ENCODE results near the gene WDR77.

Gene WDR77

DNA sequence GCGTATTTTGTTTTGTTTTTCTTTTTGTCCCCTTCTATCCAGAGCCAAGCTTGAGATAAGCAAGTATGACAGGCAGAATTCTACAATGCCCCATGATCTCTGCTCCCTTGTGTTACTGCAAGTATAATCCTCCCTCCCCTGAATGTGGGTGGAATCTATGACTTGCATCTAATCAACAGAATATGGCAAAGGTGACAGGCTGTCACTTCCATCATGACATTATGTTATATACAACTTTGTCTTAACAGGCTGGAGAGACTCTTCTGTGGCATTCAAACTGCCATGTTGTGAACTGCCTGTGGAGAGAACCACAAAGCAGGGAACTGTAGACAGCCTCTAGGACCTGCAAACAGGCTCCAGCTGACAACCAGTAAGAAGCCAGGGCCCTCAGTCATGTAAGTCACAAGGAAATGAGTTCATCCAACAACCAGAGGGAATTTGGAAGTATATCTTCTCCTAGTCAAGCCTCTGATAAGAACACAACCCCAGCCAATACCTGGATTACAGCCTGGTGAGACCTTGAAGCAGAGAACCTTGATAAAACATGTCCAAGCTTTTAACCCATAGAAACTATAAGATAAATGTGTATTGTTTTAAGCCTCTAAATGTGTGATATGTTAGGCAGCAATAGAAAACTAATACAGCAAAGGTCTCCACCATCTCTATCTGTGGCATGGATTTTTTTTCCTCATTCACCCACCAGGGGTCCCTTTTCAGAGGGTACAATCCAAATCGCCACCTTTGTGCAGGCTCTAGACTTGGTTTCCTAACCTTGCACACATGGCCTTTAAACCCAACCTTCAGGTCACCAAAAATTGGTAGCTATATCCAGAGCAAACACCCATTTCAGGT, 19.0 kb upstream of the WDR77 start:
- no peak for DNase-seq

DNA sequence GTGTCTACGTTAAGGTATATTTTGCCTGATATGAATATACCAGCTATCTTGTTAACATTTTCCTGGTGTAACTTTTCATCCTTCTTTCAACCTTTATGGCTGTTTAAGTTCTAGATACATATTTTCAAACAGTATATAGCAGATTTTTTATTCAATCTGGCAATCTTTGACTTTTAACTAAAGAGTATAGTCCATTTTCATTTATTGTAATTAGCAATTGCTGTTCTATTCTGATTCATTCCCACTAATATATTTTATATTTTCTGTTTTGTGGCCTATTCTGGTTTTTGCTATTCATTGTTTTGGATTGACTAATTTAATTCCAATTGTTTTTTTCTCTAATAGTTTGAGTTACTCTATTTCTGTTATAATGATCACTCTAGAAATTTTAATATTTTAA, 17.4 kb upstream of the WDR77 start:
- no peak for DNase-seq

DNA sequence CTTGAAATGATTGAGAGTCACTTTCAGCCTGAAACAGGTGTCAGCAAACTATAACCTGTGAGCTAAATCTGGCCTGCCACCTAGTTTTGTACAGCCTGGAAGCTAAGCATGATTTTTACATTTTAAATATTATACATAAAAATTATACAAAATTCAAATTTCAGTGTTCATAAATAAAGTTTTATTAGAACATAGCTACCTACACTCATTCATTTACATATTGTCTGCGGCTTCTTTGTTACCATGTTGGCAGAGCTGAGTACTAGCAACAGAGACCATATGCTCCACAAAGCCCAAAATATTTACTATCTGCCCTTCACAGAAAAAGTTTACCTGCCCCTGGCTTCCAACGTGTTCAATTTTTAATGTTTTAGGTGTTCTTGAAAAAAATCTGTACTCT, 16.7 kb upstream of the WDR77 start:
- DNase-seq: no peak

GRCh38 chr1:111463029-111463683, 14.1 kb upstream of the WDR77 start:
- no peak for DNase-seq

- DNase-seq: peak in 1 of 2 experiments; percentile 8
Observed at GRCh38 chr1:111462370-111463028, 13.4 kb upstream of the WDR77 start.

DNA sequence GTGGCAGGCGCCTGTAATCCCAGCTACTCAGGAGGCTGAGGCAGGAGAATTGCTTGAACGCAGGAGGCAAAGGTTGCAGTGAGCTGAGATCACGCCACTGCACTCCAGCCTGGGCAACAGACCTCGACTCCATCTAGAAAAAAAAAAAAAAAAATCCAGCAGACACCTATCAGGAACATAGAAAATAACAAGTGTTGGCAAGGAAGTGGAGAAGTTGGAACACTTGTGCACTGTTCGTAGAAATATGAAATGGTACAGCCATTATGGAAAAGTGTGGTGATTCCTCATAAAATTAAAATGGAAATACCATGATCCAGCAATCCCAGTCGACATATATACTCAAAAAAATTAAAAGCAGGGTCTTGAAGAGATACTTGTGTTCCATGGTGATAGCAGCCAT, 12.7 kb upstream of the WDR77 start:
- DNase-seq: no peak

DNA sequence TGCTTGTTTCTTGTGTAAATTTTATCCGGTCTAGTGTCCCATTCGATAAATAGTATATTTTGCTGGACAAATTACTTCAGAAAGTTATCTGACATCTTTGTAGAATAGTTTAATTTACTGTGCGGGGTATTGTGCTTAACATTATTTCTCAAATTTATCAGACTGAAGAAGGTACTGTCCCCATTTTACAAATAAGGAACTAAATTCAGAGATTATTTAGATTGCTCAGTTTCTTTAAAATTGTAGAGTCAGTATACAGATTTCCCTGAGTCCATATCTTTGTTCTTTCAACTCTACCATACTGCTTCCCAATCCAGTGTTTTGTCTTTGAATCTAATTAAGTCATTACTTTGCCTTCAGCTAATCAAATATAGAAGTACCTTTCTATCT, 6.6 kb upstream of the WDR77 start:
- no peak for DNase-seq

DNA sequence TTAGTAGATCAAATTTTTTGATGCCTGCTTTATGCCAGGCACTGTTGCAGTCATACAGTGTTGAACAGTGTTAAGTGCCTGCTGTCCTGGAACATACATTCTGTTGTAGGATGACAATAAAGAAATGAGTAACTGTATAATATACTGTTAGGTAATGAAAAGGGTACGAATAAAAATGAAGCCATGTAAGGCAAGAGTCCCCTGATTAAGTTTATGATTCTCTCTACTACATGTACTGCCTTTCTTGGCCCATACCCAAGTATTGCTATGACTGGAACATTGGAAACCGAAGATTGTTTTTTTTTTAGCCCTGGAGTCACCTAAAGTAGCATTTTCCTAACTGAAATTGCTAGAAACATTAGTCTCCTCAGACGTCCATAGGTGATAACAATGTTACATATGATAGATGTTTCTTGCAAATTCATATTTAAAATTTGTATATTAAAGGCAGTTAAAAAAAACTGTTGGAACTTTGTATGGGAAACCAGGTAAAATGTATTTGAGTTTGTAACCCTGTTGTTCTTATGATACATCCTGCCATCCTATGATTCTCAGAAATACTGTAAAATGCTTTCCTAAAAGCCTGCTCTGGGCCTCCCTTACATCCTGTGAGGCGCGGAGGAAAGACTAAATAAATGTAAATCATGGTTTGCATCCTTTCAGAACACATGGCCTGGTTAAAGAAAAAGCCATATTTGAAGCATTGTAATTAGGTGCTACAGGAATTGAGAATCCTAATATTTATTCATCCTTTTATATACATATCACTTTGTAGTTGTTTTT, 6.0 kb upstream of the WDR77 start:
- no peak for DNase-seq

GRCh38 chr1:111453706-111454105, 4.7 kb upstream of the WDR77 start:
- DNase-seq: no peak

- no peak for DNase-seq
Observed at GRCh38 chr1:111452581-111452980, 3.5 kb upstream of the WDR77 start.

- DNase-seq: no peak
Observed at GRCh38 chr1:111450185-111450584, 1.1 kb upstream of the WDR77 start.

- DNase-seq: no peak
Observed at GRCh38 chr1:111449703-111450017, 604 bp upstream of the WDR77 start.

- peak in 1 of 2 experiments; percentile 55 for DNase-seq
Observed at GRCh38 chr1:111448482-111448917, 556 bp downstream of the WDR77 start.

DNA sequence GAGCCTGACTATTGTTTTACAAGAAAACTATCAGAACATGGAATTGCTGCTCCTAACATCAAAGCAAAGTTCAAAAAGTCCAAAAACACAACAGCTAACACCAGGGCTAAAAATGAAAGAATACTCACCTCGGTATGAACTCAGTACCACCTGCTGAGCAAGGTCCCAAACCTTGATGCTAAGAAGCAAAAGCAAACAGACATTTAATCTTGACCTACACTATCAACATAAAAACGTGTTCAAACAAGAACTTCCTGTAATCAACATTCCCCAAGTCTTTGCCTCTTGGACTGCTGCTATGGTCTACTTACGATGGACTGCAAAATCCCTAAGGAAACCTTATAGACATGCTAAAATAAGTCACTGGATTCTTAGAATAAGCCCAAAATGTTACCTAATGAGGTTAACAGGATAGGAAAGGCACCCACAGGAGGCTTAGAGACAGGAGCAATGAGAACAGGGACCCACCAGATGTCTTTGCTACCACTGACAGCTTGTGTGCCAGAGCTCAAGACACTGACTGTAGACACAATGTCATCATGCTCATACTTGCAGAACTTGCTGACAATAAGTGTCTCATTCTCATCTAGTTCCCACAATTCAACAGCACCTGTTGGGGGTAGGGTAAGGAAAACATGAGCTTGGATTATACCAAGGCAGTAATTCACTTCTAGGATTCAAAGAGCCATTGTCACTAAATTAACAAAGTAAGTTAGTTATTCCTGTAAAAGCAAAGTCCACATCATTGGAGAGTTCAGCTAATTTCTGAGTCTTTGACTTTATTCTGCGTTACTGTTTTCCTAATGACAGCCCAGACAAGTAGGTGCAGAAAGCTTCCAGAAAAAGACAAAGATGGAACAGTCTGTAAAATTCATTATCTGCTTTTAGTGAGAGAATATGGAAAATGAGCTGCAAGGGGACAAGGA, 1.8 kb downstream of the WDR77 start:
- DNase-seq: no peak

- DNase-seq: no peak
Observed at GRCh38 chr1:111446546-111446945, 2.5 kb downstream of the WDR77 start.

- no peak for DNase-seq
Observed at GRCh38 chr1:111444031-111444430, 5.0 kb downstream of the WDR77 start.

DNA sequence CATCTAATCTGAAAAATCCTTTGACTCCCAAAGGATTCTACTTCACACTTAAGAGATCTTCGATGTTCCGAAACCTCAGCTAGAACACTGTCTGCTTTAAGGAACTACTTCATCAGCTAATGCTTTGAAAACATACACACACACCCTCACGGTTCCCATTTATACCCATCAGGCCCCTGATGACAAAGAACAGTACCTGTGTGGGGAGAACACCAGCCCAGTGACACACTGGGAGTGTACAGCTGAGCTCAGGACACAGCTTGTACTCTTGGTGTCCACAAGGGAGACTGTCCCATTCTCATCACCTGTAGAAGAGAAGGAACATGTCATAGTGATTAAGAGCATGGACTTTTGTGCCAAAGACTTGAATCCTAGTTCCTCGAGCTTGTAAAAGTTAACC, 6.6 kb downstream of the WDR77 start:
- DNase-seq: no peak

DNA sequence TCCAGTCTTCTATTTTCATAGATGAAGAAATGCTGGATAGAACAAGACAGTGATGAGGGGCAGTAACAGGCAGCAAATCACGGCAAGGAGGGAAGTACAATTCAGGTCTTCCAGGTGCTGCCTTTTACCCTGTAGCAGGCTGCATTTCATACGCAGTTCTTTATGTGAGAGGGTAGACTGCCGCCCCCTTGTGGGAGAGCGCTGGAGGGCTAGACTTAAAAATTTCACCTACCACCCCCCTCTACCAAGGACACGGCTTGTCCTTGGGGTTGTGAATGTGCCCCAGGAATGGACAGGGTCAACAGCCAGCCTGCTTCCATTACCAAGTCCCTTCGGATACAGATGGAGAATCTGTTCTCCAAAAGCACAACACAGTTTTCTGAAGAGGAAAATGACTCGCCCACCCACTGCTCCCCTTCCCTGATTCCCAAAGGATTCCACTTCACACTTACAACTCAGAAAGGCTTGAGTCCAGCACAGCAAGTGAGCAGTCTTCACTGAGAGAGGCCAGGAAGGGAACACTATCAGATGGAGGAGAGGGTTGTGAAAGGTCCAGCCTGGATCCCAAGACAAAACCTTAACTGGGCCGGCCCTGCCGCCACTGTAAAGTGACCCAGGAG, 7.4 kb downstream of the WDR77 start:
- peak; percentile 14 to 59 for DNase-seq

GRCh38 chr1:111439461-111440351, 9.3 kb downstream of the WDR77 start:
- no peak for DNase-seq

DNA sequence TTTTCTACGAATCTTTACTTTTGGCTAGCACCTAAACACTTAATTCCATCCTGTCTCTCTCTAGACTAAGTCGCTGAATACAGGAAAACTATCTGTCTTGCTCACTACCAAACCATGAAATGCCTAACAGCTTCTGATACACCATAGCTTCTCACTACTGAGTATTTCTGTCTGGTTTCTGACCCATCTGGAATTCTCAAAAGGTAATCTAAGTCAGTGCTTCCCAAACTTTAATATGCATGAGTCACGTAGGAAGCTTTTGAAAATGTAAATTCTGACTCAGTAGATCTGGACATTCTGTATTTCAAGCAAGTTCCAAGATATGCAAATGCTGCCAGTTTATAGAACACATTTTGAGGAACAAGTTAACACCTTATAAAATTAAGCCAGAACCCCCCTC, 12.3 kb downstream of the WDR77 start:
- DNase-seq: no peak

- no peak for DNase-seq
Observed at GRCh38 chr1:111424281-111424680, 24.8 kb downstream of the WDR77 start.

Data from NCI-H526 (cell line).